ENCODE results near the gene NUDT22. TPM values are rescaled to one million over a fixed set of nuclear protein-coding genes. Genes with fewer than 3 reads are reported as not detected.

Gene NUDT22
- total and polyA plus RNA-seq, 2 of the 4 experiments (the other 2 are of a cell fraction), result 21.3 to 44.6 TPM

- dilution Hi-C loops (cut with HindIII; ENCODE audit: low sequenced_read_pairs, unreplicated experiment), result no loop called here
- H2AK9ac ChIP-seq (replicated peaks; ENCODE audit: low read depth, low read length, poor library complexity), result peak overlapping the region; percentile 100
- peak overlapping the region; percentile 97 for H3K14ac ChIP-seq (replicated peaks; ENCODE audit: low read depth, low read length)
- no peaks in the 10 kb centered on the region for H3K27me3 ChIP-seq (ENCODE audit: control insufficient read depth, insufficient read depth, low read length)
- ATAC-seq (ENCODE audit: low read depth) (peak; percentile 44; the same call in 1 of the 2 replicates), DNase-seq (no peak)
- no peaks in the 10 kb centered on the region for H3K9me1 ChIP-seq (ENCODE audit: insufficient read depth, low read length)
- peak overlapping the region; percentile 89 for H2AK5ac ChIP-seq (ENCODE audit: low read depth, low read length)
- TF ChIP-seq RAD21 (IDR thresholded peaks at IDR 0.05; ENCODE audit: low read length) (no peak), MAZ (IDR thresholded peaks at IDR 0.05; ENCODE audit: borderline replicate concordance, low read depth, low read length) (no peak), CTCF (conservative IDR thresholded peaks at IDR 0.05; ENCODE audit: low read depth, low read length) (peak; percentile 35; the same call in 1 of the 2 replicates)
- H3K4ac ChIP-seq (ENCODE audit: low read depth, low read length), result peak overlapping the region; percentile 96
- H3K9ac ChIP-seq (ENCODE audit: low read depth, low read length), result peak overlapping the region; percentile 97
- in situ Hi-C loops (cut with MboI; ENCODE audit: low sequenced_read_pairs), result no loop called here
- peak overlapping the region; percentile 100 for H3K4me2 ChIP-seq (ENCODE audit: low read depth, low read length)
- peak overlapping the region; percentile 82; the same call in 1 of the 2 replicates for H3K56ac ChIP-seq (ENCODE audit: extremely low read depth, insufficient read depth, low read length)
- peaks cover 8 to 54% of the 10 kb centered on the region in 2 experiments for H3K79me1 ChIP-seq (ENCODE audit: low read depth in 1 of 2, low read length in 2 of 2)
- intact Hi-C loops (cut with micrococcal nuclease), result loop anchor here (1.0 kb wide), 1 partner anchor 33 kb away; the partner anchor contains the start of gene GPR137
- ChIA-PET POLR2A (ENCODE audit: unreplicated experiment) (interaction anchor here (0.7 kb wide), 1 partner anchor 12 kb away, joined by 3 read pairs; no protein-coding TSS in a partner anchor), CTCF (interaction anchor here (0.7 to 1.7 kb wide), 6 partner anchors 8 to 552 kb away, joined by 3 to 6 read pairs (median 4); no protein-coding TSS in a partner anchor)
- peak overlapping the region; percentile 91 for H4K91ac ChIP-seq (ENCODE audit: insufficient read depth, low read depth, low read length)
- H3K4me3 ChIP-seq (ENCODE audit: insufficient read depth, low read depth, low read length), result peak overlapping the region; percentile 98
- H2AFZ ChIP-seq (replicated peaks; ENCODE audit: low read length, poor library complexity), result peak overlapping the region; percentile 87
- peak overlapping the region; percentile 77 for H2BK5ac ChIP-seq (ENCODE audit: low read depth, low read length, poor library complexity, severe bottlenecking)
- H4K20me1 ChIP-seq (ENCODE audit: insufficient read depth, low read length), result peaks cover 5% of the 10 kb centered on the region; the same call in 1 of the 2 replicates
- peaks cover 10% of the 10 kb centered on the region for H3K4me1 ChIP-seq (ENCODE audit: control insufficient read depth, insufficient read depth, low read length)
- BruUV-seq (replicated peaks), result no TSS peak
- no peak overlapping the region for H2BK15ac ChIP-seq (ENCODE audit: low read depth, low read length)
- H4K8ac ChIP-seq (ENCODE audit: low read depth in 2 of 2, low read length in 2 of 2), result peak overlapping the region; percentile 33 to 59; a peak in 3 of 4 replicates
- H3K36me3 ChIP-seq (ENCODE audit: control insufficient read depth, insufficient read depth, low read length), result peaks cover 17% of the 10 kb centered on the region
- no peak overlapping the region for H2BK120ac ChIP-seq (ENCODE audit: low read depth, low read length)
- no peak overlapping the region for H2BK20ac ChIP-seq (ENCODE audit: low read depth, low read length)
- 0% methylated on average over 5 of the region's 23 CpGs; no CpG with 5 or more reads in 1 of the 2 experiments for WGBS, 2 experiments (ENCODE audit: extremely low coverage in 2 of 2, insufficient read length in 1 of 2)
- no peaks in the 10 kb centered on the region for H3K9me3 ChIP-seq (ENCODE audit: control insufficient read depth, insufficient read depth, low read length)
- H3K27ac ChIP-seq (ENCODE audit: insufficient read depth, low read length), result peak overlapping the region; percentile 88
- H4K5ac ChIP-seq (ENCODE audit: low read depth, low read length), result peak overlapping the region; percentile 92
- H3K18ac ChIP-seq (ENCODE audit: low read depth, low read length), result peak overlapping the region; percentile 68
- H3K23ac ChIP-seq (ENCODE audit: low read depth, low read length), result peak overlapping the region; percentile 94
Observed at GRCh38 chr11:64252003-64252872, 26.2 kb downstream of the NUDT22 start.

Measured in IMR-90 (cell line).